Spinal cord (tissue), 10 donors: Measurements from ENCODE around the gene ARHGEF7. TPM values are rescaled to one million over a fixed set of nuclear protein-coding genes. Genes with fewer than 3 reads are reported as not detected.

Experiments
- DNase-seq, 6 donors: peaks; one replicate each; pipeline versions ENCODE4 v3.0.0 to v3.0.0-alpha.2; 2013 to 2015; ENCODE audit warnings: low spot score in 6 of 6, low read depth in 4 of 6
- H3K27ac ChIP-seq: one replicate; pipeline ENCODE4 v1.5.1; 2013; ENCODE audit warnings: low read depth, low read length, control low read depth
- H3K27me3 ChIP-seq: one replicate; pipeline ENCODE4 v1.6.1; 2013; ENCODE audit warnings: low read length; ENCODE audit not compliant: control insufficient read depth, insufficient read depth
- H3K36me3 ChIP-seq: one replicate; pipeline ENCODE4 v1.6.1; 2013; ENCODE audit warnings: low read length; ENCODE audit not compliant: control insufficient read depth, insufficient read depth
- H3K4me1 ChIP-seq: one replicate; pipeline ENCODE4 v1.6.1; 2013; ENCODE audit warnings: low read length; ENCODE audit not compliant: control insufficient read depth, insufficient read depth
- H3K4me3 ChIP-seq: one replicate; pipeline ENCODE4 v1.5.1; 2013; ENCODE audit warnings: low read depth, low read length, control low read depth
- H3K9me3 ChIP-seq: one replicate; pipeline ENCODE4 v1.6.1; 2013; ENCODE audit warnings: low read length; ENCODE audit not compliant: control insufficient read depth, insufficient read depth
- WGBS: methylation state at CpG from one replicate; pipeline ENCODE4 v1.1.5; 2013; ENCODE audit warnings: missing lambda C conversion rate; ENCODE audit not compliant: insufficient coverage; 5-methylcytosine and 5-hydroxymethylcytosine counted together
- polyA plus RNA-seq, 2 donors: library from polyadenylated mRNA; unstranded; fragments of 120-200 nt; gene quantifications; one replicate each; pipeline ENCODE4 v1.2.1, GENCODE V29; 2013; ENCODE audit not compliant: insufficient read length in 2 of 2
- total RNA-seq, 2 donors: library from RNA; depleted of rRNA in 1 of 2; stranded (reverse); fragments of 120-200 nt in 1 of 2; fragments of >200 nt in 1 of 2; gene quantifications; one replicate each; pipeline versions ENCODE4 v1.2.3 to v1.2.4, GENCODE V29; 2013 to 2014
- donor health status: healthy.

The ARHGEF7 gene
- total and polyA plus RNA-seq, 4 donors: 66.1 to 140 (median 120) TPM

- no peak for DNase-seq
- Histone ChIP-seq H3K4me3 (no peak overlapping the region), H3K4me1 (peaks cover 39% of the 10 kb centered on the region), H3K27me3 (no peaks in the 10 kb centered on the region), H3K36me3 (peaks cover 9% of the 10 kb centered on the region), H3K9me3 (no peaks in the 10 kb centered on the region), H3K27ac (no peak overlapping the region)
- 90% methylated on average over 1 of the region's 4 CpGs for WGBS
Measured at GRCh38 chr13:111175935-111176334, 60.8 kb downstream of the ARHGEF7 start.

DNA sequence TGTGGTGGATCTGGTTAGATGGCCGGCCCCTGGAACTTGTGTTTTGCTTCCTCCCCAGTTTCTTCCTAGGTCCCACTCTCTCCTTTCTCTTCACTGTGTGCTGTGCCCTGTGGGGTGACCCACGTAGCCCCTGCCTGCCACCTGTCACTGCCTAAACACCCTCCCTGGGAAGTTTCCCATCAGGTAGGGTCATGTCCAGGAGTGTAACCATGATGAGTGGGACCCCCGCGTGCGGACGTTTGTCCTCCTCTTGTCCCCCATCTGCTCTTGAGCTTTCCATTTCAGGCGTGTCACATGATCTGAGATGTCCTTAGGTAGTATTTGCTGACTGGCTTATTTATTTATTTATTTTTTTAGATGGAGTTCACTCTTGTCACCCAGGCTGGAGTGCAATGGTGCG lies 61.3 kb downstream of the ARHGEF7 start:
- Histone ChIP-seq H3K4me1 (peaks cover 39% of the 10 kb centered on the region), H3K9me3 (no peaks in the 10 kb centered on the region)
- 93% methylated on average over 5 of the region's 8 CpGs for WGBS

DNA sequence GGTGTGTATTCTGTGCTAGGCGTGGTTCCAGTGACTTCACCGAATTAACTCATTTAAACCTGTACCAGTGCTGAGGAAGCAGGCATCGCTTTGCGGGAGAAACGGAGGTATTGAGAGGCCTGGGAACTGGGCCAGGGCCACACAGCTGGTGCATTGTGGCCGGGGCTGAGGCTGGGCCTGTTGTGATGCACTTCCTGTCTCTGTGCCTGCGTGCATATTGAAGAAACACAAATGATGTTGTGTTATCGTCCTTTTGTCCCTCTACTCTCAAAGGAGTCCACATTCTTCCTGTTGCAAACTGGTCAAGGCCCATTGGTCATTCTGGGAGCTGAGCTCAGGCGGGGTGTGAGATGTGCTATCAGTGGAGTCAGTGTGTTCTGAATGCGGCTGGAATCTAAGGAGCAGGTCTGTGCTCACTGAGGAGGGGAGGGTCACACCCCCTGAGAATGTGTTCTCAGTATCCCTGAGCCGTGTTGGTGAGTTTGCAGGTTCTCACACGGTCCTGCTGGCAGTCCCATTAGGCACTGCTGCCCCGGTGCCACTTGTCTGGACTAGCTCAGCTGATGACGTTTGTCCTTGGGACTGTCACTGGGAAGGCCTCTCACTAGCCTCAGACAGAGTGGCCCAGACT lies 62.1 kb downstream of the ARHGEF7 start:
- WGBS: 33% methylated on average over 13 of the region's 14 CpGs
- Histone ChIP-seq H3K27me3 (no peaks in the 10 kb centered on the region), H3K27ac (peak overlapping the region; percentile 80), H3K9me3 (no peaks in the 10 kb centered on the region), H3K36me3 (peaks cover 12% of the 10 kb centered on the region), H3K4me3 (no peak overlapping the region), H3K4me1 (peaks cover 39% of the 10 kb centered on the region)
- DNase-seq: peak in 4 of 6 donors; percentile 33 to 80 (median 60)

More for the DNA sequence above, 61.3 kb downstream of the ARHGEF7 start:
- DNase-seq: no peak
- peak overlapping the region; percentile 80 for H3K27ac ChIP-seq
- peaks cover 9% of the 10 kb centered on the region for H3K36me3 ChIP-seq
- H3K4me3 ChIP-seq: no peak overlapping the region
- no peaks in the 10 kb centered on the region for H3K27me3 ChIP-seq

DNA sequence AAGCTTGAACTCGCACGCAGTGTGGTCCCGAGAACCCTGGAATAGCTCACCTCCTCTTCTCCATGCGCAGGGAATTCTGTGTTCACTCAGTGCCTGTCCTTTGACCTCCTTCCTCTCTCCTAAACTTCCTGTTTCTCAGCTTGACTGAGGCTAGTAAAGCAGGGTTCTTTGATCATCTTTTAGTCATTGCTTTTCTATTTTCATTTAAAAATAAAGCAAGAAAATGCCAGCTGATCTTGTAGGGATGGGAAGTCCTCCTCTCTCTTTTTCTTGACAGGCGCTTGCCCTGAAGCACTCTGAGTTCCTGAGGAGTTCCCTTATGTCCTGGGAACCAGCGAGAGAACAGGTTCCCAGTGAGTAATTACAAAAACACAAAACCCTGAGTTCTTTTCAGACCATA lies 62.8 kb downstream of the ARHGEF7 start:
- H3K9me3 ChIP-seq: no peaks in the 10 kb centered on the region
- peak overlapping the region; percentile 80 for H3K27ac ChIP-seq
- peaks cover 13% of the 10 kb centered on the region for H3K36me3 ChIP-seq
- peaks cover 39% of the 10 kb centered on the region for H3K4me1 ChIP-seq
- H3K27me3 ChIP-seq: no peaks in the 10 kb centered on the region
- H3K4me3 ChIP-seq: no peak overlapping the region
- 82% methylated on average over 4 of the region's 6 CpGs for WGBS
- no peak for DNase-seq

- DNase-seq: peak in 2 of 6 donors; percentile 42 to 47
Measured at GRCh38 chr13:111178402-111178801, 63.3 kb downstream of the ARHGEF7 start.

GRCh38 chr13:111179908-111180760 lies 65.0 kb downstream of the ARHGEF7 start:
- H3K36me3 ChIP-seq: peaks cover 9% of the 10 kb centered on the region
- 84% methylated on average over 2 of the region's 6 CpGs for WGBS
- no peak overlapping the region for H3K4me3 ChIP-seq
- no peaks in the 10 kb centered on the region for H3K27me3 ChIP-seq
- peaks cover 46% of the 10 kb centered on the region for H3K4me1 ChIP-seq
- H3K27ac ChIP-seq: no peak overlapping the region
- no peaks in the 10 kb centered on the region for H3K9me3 ChIP-seq
- DNase-seq: no peak

More at GRCh38 chr13:111178402-111178801, 63.3 kb downstream of the ARHGEF7 start:
- WGBS: 38% methylated on average over 4 of the region's 4 CpGs
- Histone ChIP-seq H3K4me1 (peaks cover 34% of the 10 kb centered on the region), H3K4me3 (no peak overlapping the region), H3K27me3 (no peaks in the 10 kb centered on the region), H3K36me3 (peaks cover 9% of the 10 kb centered on the region), H3K27ac (peak overlapping the region; percentile 65), H3K9me3 (no peaks in the 10 kb centered on the region)

DNA sequence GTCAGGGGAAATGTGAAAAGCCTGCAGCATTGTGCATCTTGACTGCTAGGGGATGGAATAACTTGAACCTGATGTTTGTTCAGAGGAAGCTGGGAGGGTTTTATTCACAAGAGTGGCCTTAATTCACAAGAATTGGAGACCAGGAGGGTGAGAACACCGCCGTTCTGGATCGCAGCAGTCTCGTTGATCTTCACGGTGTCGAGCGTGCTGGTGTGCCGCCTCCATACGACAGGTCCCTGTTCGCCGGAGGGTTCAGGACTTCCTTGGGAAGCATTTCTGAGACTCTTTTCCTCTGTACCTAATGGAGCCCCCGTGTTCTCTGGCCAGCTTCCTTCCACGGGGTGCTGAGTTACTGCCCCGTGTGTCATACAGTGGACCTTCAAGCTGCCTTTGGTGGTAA lies 66.9 kb downstream of the ARHGEF7 start:
- 98% methylated on average over 12 of the region's 14 CpGs for WGBS
- no peak overlapping the region for H3K4me3 ChIP-seq
- H3K27me3 ChIP-seq: no peaks in the 10 kb centered on the region
- H3K27ac ChIP-seq: no peak overlapping the region
- no peak for DNase-seq
- no peaks in the 10 kb centered on the region for H3K9me3 ChIP-seq
- H3K4me1 ChIP-seq: peaks cover 43% of the 10 kb centered on the region
- H3K36me3 ChIP-seq: peaks cover 7% of the 10 kb centered on the region

DNA sequence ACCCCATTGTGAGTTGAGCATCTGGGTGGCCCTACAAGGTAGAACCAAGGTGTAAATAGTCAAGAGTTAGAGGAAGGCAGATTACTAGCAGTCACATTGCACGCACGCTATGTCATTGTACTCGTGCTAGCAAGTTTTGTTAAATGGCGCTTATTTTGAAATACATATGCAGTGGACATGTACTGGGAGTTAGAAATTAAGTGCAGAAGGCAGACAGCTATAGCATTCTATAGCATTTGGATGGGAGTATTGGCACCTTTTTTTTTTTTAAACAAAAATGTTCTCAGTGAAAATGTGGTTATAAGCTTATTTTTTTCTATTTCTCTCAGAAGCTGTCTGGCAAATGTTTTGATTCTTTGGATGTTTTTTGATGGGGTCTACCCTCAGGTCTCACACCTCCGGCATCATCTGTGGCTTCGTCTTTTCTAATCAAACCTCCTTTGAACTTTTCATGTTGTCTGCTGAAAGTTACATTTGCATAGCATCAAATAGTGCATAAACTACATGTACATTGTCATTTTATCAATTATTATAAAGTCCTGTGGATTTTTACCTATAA lies 68.1 kb downstream of the ARHGEF7 start:
- H3K36me3 ChIP-seq: peaks cover 6% of the 10 kb centered on the region
- peaks cover 38% of the 10 kb centered on the region for H3K4me1 ChIP-seq
- no peaks in the 10 kb centered on the region for H3K9me3 ChIP-seq
- DNase-seq: no peak
- H3K4me3 ChIP-seq: no peak overlapping the region
- H3K27me3 ChIP-seq: no peaks in the 10 kb centered on the region
- WGBS: 96% methylated on average over 4 of the region's 6 CpGs
- no peak overlapping the region for H3K27ac ChIP-seq

- H3K9me3 ChIP-seq: no peaks in the 10 kb centered on the region
- peak overlapping the region; percentile 44 for H3K27ac ChIP-seq
- no peak overlapping the region for H3K4me3 ChIP-seq
- 100% methylated on average over 1 of the region's 10 CpGs for WGBS
- peaks cover 33% of the 10 kb centered on the region for H3K4me1 ChIP-seq
- DNase-seq: no peak
- no peaks in the 10 kb centered on the region for H3K27me3 ChIP-seq
- H3K36me3 ChIP-seq: peaks cover 6% of the 10 kb centered on the region
Measured at GRCh38 chr13:111183959-111184358, 68.8 kb downstream of the ARHGEF7 start.
